HG03571 (cell line): ENCODE results near the gene POGZ.
"Not testable (repeated sequence)": the region's sequence is repeated elsewhere in the genome, so short reads cannot be mapped to it uniquely, and the experiment has no call there.

Experiments used
- ATAC-seq: cut with Tn5 transposase; IDR thresholded peaks from one replicate; pipeline ENCODE4 v1.9.1; 2021; ENCODE audit not compliant: unreplicated experiment

POGZ gene

DNA sequence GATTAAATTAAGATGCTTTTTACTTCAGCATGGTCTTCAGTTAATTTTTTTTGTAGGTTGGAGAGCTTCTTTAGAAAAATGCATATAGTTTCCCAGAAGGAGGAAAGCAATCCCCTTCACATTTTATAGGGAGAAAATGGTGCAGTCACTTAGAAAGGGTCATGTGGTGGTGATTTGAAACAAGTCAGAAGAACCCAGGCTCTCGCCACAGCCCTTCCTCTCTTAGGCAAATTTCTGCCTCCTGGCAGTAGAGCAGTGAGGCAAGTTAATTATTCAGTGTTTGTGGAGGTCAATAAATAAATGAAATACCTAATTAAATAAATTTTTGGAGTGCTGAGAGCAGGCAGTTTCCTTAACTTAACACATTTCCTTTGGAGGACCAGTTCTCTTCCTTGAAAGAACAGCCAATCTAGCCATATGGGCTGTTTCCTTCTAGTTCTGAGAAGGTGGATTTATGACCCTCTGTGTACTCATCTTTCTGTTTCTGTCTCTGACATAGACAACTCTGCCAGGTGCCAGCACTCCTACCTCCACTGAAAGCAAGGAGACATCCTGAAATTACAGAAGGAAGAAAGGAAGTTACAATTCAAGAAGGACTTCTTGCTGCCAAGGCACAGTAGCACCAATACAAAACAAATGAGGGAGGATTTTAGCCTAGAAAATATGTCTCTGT lies 19.0 kb upstream of the POGZ start:
- ATAC-seq = no peak

DNA sequence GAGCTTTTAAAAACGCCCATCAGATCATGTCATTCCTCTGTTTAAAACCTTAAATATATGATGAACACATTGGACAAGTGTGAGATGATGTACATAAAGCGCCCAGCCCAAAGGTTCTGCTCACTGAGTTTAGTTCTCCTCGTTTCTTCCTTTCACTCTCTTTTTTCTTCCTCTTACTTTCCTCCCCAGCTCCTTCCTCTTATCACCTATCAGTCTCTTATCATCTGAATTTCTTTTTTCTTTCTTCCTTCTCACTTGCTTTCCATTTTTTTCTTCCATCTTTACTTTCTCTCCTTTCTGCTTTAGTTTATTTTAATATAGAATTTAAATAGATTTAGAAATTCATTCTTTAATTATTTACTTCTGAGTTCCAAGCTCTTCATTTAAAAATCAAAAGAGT lies 17.8 kb upstream of the POGZ start:
- no peak for ATAC-seq

DNA sequence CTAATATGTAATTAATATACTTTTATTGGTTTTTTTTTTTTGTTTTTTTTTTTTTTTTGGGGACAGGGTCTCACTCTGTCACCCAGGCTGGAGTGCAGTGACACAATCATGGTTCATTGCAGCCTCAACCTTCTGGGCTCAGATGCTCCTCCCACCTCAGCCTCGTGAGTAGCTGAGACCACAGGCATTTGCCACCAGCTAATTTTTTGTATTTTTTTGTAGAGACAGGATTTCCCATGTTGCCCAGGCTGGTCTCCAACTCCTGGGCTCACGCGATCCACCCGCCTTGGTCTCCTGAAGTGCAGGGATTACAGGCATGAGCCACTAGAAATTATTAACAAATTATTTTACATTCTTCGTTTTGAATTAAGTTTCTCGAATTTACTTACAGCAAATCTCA lies 16.8 kb upstream of the POGZ start:
- no peak for ATAC-seq

DNA sequence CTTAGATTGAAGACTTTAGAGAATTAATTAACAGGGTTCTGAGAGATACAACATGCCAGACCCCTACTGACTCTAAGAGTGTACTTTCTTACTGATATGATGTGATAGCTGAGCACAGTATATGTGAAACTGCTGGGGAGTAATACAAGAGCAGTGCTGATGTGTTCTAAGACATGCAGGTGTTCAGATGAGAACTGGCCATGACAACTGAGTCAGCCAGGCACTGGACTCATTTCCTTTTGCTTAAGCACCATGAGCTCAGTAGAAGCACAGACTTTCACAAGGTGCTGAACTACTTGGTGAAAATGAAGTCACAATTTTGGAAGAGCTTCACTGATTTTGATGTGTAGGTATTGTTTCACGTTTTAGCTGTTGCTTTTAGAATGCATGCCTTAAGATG lies 15.9 kb upstream of the POGZ start:
- no peak for ATAC-seq

DNA sequence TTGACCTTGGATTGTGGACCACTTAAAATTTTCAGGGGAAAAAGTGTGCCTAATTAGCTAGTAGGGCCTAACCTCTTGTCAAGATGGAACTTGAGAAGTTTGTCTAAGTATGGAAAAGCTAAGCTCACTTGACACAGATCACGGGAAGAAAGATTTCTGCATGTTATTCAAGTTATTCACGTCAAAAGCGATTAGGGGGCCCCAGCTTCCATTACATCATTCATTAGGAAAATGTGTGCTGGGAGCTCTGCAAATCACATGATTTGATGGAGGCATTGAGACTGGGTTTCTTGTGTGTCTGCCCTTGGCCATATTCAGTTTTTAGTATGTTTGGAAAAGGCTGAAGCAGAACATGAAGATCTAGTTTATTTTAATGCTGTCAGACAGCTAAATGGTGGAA lies 15.5 kb upstream of the POGZ start:
- no peak for ATAC-seq

DNA sequence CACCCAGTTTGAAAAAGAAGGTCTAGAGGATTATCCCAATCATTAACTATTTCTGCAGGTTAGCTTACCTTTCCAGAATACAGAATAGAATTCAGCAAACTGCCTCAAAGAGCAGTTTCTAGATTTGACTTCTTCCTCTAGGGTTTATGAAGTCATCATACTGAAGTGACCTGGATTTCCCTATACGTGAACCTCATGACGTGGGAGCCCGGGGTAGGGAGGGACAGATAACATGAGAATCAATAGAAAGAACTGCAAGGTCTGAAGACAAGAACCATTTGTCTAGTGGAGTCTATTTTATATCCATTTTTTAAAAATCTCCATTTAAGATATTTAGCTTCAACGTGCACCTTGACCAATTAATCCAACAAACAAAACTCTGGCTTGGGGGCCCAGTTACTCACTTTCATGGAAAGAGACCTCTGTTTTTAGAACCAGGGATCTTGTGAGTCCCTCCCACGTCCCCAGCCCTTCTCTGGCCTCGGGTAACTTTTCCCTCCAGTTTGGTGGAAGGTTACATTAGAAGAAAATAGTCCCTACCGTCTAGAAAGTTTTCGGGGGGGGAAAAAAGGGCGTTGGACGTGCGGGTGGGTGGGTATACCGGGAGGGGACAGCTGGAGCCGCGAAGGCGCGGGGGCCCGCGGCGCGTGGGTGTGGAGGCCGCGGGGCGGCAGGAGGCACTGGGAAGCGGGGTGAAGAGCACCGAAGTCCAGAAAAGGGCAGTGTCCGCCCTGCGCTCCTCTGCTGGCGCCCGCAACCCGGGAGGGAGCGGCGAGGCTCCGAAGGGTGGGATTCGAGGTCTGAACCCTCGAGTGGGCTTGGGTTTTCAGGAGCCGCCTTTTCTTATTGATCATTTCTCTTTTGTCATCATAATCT lies 13.8 kb upstream of the POGZ start:
- no peak for ATAC-seq

DNA sequence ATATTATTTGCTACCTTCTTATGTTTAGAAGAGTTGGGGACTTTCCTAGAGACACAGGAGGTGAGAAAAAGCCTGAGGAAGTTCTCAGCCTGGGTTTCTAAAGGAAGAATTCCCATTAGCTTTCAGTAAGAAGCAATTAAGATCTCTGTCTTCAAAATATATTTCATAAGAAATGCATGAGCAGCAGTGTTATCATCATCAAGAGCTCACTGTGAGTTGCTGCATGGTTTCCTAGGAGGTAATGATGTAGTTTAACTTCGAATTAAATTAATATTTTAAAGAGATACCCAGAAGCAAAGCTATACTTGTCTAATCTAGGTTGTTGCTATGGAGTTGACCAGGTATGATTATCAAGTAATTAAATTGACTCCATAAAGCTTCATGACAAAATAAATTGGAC lies 5.7 kb upstream of the POGZ start:
- no peak for ATAC-seq

DNA sequence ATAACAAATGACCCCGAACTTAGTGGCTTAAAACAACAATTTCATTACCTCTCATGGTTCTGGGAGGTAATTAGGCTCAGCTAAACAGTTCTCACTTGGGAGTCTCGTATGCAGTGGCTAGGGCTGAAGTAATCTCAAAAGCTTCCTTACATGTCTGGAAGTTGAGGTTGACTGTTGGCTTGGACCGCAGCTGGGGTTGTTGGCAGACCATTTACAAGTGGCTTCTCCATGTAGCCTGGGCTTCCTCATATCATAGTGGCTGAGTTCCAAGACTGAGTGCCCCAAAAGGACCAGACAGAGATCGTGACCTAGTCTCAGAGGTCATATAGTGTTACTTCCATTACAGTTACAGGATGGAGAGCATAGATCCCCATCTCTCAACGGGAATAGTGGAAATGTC lies 2.4 kb upstream of the POGZ start:
- ATAC-seq = no peak

DNA sequence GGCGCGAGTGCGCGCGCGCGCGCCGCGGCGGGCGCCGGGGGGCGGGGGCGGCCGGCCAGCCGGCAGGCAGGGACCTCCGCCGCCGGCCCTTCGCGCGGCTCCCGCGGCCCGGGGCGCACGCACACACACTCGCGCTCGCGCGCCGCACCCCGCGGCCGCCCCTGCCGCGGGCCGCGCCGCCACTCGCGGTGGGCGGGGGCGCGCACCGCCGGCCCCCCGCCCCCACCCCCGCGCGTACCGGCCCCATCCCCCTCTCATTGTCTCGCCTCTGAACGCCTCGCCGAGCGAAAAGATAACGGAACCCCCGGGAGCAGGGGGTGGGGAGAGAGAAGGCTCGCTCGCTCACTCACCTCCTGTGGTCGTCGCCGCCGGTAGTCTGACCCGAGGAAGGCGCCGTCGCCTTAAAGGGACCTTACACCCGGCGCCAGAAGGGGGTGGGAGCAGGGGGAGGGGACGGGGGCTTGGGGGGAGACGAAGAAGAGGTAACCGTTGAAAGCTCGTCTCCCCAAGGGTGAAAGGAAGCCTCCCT lies 428 bp downstream of the POGZ start:
- peak; percentile 21 for ATAC-seq

DNA sequence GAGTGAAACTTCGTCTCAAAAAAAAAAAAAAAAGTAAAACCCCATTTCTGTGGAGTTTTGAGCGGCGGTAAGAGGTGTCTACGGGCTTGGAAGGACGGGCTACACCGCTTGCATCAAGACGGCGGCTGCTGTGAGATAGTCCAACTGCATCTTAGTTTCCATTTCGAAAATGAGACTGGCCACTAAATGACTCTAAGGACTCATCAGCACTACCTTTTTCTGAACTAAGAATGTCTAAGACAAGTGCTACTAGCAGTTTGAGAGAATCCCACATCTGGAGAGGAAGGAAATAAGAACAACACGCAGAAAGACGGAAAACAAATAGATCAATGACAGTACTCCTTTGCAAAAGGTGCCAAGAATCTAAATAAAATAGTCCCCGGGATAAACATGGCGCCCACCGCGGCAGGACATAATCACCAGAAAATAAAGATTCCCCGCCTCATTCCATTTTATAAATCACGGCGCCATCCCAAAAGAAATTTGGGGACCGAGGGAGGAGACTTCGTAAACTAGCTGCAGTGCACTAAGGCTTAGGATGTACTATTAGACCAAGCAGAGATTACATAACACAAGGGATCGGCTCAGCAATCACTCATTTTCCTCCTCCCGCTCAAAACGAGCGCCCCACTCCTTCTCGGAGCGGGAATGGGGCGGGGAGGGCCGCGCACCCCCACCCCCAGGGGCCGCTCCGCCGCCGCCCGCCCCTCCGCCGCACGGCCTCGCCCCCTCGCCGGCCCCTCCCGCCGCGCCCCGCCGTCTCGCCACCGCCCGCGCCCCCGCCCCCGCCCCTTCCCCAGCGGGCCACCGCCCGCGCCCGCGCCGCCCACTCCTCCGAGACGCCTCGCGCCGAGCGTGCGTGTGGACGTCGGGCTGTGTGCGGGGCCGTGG lies 1.1 kb downstream of the POGZ start:
- peak; percentile 23 for ATAC-seq

DNA sequence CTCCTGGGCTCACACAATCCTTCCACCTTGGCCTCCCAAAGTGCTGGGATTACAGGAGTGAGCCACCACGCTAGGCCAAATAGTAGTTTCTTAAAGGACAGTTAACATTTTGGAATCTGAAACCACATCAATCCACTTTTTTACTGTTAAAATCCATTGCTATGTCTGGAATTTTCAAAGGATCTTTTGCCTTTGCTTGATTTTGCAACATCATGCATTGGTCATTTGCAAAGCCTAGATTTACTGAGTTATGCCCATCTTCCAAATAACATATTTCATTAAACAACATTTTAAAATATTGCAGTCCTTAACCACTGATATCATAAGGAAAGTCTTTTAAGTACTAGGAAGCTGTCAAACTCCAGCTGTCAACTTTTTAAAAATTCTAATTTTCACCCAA lies 3.3 kb downstream of the POGZ start:
- ATAC-seq = no peak

DNA sequence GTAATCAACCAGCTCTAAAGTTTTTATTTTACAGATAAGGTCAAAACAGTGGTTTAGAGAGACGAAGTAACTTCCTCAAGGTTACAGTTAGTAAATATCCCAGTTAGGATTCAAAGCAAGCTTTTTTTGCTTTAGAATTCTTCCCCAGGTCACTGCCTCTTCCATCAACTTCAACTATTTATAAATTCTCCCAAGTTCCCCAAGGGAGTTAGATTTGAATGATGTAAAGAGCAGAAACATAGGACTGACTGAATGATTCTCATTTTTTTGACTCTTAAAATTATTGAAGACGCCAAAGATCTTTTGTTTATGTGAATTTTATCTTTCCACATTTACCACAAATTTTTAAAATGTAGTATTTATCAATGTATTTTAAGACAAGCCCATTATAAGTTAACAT lies 4.1 kb downstream of the POGZ start:
- ATAC-seq = no peak

DNA sequence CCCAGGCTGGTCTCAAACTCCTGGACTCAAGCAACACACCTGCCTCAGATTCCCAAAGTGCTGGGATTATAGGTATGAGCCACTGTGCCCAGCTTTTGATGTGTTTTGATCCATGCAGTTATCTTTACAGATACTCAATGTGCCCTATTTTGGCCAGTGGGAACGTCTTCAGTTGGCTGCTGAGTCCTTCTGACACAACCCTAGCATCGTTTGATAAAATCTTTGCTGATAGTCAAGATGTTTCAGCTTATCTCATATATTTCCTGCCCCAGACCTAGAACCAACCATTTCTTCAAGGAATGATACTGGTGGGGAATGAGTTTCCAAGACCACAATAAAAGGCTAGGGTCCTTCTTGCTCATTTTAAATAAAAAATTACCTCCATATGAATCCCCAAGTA lies 11.6 kb downstream of the POGZ start:
- no peak for ATAC-seq

DNA sequence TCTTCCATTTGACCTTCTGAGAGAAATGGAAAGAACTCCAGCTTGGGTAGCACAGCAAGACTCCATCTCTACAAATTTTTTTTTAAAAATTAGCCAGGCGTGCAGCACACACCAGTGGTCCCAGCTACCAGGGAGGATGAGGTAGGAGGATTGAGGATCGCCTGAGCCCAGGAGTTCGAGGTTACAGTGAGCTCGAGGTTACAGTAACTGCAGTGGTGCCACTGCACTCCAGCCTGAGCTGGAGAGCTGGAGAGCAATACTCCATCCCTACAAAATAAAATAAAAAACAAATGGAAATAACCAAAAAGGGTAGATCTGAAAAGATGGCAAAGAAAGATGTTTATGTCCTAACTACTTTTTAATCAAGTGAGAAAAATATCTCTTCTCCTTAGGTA lies 14.5 kb downstream of the POGZ start:
- ATAC-seq = no peak

DNA sequence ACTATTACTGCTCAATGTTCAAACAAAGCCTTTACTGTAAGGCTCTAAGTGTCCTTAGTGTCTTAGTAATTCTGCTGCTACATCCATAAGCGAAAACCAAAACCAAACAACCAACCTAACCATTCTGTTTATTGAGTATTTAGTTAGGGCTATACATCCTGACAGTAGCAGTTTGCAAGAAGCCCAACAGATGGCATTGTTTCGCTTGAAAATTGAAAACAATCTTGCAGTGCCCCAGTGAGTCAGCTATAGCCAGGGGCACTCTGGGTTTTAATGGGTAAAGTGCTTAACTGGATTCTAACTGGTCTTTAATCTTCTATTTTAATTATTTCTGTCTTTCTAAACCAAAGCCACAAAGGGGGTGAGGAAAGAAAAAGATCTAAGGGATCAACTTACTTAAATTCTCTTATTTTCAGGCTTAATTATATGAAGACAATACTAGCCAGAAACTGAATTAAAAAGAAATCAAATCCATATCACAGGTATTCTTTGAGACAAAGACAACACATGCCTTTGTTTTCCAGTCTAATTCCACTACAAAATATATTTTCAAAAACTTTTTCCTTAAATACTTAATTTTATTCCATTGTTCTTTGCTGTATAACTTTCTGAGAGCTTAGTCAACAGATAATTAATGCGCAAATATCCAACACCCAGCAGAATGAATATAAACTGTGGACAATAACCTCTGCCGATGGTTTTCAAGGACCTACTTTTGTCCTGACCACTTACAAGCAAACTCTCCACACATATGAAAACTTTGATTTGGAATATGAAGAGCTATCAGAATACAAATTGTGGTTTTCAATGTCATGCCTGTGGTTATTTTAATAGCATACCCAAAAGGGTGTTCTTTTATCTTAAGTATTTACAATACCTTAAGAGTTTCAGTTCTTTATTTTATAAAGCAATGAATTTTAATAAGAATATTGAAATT lies 15.2 kb downstream of the POGZ start:
- no peak for ATAC-seq

DNA sequence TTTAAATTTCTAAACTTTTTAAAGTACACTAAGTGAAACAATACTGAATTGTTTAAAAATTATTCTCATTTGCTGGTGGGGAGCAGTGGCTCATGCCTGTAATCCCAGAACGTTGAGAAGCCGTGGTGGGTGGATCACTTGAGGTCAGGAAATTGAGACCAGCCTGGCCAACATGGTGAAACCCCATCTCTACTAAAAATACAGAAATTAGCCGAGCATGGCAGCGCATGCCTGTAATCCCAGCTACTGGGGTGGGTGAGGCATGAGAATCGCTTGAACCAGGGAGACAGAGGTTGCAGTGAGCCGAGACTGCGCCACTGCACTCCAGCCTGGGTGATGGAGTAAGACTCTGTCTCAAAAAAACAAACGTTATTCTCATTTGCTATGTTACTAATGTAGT lies 21.9 kb downstream of the POGZ start:
- not testable (repeated sequence) for ATAC-seq

DNA sequence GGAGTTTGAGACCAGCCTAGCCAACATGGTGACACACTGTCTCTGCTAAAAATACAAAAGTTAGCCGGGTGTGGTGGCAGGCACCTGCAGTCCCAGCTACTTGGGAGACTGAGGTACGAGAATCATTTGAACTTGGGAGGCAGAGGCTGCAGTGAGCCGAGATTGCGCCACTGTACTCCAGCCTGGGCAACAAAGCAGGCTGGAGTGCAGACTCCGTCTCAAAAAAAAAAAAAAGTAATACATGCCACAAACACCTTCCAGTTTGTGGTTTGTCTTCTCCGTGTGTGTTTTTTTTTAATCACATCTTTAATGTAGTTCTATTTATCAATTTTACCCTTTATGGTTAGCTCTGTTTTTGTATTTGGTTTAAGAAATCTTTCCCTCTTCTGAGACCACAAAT lies 22.3 kb downstream of the POGZ start:
- ATAC-seq = no peak

DNA sequence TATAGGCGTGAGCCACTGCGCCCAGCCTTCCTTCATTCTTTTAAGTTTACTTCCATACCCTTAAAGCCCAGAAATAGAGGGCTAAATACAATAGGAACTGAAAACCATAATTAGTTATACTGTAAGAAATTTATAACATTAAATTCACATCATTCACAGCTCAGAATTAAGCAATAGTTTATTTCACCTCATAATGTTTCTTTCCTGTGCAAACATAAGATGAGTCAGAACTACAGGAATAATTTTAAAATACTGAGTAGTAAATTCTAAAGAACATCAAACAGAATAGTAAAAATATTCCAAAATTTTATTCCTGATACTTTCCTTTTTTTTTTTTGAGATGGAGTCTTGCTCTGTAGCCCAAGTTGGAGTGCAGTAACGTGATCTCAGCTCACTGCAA lies 24.1 kb downstream of the POGZ start:
- ATAC-seq = no peak

DNA sequence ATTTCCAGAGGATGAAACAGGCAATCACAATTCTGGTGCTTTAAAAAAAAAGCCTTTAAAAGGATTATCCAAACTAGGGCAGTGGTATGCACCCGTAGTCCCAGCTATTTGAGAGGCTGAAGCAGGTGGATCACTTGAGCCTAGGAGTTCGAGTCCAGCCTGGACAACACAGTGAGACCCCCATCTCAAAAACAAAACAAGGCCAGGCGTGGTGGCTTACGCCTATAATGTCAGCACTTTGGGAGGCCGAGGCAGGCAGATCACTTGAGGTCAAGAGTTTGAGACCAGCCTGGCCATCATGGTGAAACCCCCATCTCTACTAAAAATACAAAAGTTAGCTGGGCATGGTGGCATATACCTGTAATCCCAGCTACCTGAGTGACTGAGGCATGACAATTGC lies 25.5 kb downstream of the POGZ start:
- not testable (repeated sequence) for ATAC-seq

DNA sequence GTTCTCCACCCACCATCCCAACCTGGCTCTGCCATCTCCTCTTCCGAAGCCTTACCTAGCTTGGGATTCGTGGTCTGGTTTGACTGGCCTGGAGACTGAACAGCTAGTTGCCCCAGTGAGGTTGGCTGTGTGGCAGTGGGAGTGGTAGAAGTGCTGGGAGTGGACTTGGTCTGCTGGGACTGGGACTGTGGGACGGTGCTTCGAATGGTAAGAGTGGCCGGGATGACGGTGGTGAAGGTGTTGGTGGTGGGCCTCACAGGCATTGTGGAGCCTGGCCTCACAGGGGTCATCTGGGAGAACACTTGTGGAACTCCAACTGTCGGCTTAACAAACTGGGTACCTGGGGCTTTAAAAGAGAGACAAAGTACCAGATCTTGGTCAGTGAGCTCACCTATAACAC lies 31.2 kb downstream of the POGZ start:
- ATAC-seq = no peak
